AG09319 (cell line): Measurements from ENCODE around the gene CLASP1.
"Not testable (repeated sequence)": the region's sequence is repeated elsewhere in the genome, so short reads cannot be mapped to it uniquely, and the experiment has no call there.

Source experiments
- DNase-seq: peaks from one replicate; pipeline ENCODE4 v3.0.0-alpha.2; 2010; ENCODE audit warnings: low read depth; ENCODE audit errors: extremely low read depth
- CTCF ChIP-seq: IDR thresholded peaks from 2 replicates; pipeline ENCODE4 v1.5.1; 2011; ENCODE audit warnings: low read depth, mild to moderate bottlenecking, inconsistent platforms, low read length, moderate library complexity

The CLASP1 gene

GRCh38 chr2:121564905-121565304 is 84.4 kb downstream of the CLASP1 start:
- DNase-seq = no peak
- TF ChIP-seq CTCF = no peak

- not testable (repeated sequence) for DNase-seq
Observed at GRCh38 chr2:121563754-121564153, 85.5 kb downstream of the CLASP1 start.

DNA sequence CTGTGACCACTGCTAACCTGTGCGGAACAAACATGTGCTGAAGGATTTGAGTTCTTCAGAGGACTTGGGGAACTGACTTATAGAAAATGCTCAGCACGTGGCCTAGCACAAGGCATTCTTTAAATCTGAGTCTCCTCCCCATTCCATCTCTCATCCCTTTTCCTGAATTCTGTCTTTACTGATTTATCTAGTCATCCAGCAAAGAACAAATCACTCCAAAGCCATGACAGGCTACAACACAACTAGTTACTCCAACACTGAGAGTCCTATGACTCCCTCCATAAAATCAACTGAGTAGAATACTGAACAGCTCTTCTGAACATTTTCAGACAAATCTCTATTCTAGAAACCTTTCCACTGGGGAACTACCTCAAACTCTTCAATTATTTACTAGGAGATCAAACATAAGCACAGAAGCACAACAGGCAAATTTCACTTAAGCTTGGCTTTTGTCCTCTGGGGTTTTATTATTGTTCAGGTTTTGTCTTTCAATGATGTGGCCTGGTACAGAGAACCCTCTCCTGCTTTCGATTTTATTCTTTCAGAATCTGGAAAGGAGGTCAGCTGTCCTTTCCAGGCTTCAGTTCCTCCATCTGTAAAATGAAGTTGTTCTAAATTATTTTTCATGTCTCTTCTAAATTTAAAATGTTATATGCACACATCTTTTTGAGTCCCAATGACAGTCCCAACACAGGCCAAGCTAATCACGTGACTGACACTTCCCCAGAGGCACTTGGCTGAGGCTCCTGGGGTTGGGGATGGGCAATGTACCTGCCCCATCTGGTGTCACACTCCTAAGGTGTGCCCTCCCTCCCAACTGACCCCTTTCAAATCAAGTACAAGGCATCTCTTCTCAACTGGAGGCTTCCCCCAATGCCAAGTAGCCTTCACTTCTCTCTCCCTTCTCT is 86.7 kb downstream of the CLASP1 start:
- TF ChIP-seq CTCF = no peak
- no peak for DNase-seq

DNA sequence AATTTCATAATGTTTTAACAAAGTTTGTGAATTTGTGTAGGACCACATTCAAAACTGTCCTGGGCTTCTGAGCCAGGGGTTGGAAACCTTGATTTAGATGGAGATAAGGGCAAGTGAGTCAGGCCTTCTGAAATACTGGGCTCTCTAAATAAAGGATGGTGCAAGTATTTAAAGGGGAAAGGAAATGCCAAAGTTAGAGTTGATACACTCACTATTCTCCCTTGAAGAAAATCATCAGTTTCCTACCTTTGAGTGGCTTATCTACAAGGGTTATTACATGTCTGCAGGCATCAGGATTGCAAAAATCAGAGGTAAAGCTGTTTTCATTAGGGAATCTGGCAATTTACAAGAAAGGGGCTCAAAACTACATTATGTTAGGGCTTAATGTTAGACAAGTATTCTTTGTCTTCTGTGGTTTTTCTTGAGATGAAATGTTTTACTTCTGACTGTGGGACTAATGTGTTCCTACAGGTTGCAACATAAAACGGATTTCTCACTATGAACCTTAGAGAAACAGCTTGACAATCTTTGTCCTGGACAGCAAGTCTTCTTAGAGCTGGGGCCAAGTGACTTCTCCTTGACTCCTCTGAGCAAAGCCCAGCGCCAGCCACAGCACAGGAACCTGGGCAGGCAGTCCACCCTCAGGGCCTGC is 87.5 kb downstream of the CLASP1 start:
- no peak for TF ChIP-seq CTCF
- DNase-seq = peak; percentile 12

- no peak for DNase-seq
- TF ChIP-seq CTCF = no peak
Observed at GRCh38 chr2:121558329-121558728, 90.9 kb downstream of the CLASP1 start.

DNA sequence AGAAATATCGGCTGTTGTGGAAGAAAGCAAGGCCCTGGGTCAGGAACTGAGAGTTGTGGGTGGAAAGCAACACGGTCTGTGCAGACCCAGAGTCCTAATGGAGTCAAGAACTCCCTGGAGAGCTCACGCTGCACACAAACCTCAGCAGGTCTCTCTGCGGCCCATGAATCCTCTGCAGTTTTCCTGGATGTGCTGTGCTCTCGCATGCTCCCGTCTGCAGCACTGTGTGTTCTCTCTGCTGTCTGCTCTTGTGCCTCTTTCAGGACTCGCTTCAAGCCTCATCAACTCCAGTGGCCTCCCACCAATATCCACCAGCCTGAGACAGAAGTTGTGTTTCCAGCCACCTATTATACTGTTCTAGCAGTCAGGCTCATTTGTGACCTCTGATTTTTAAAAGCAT is 94.3 kb downstream of the CLASP1 start:
- no peak for DNase-seq
- no peak for TF ChIP-seq CTCF

- DNase-seq = not testable (repeated sequence)
Observed at GRCh38 chr2:121552477-121553180, 96.6 kb downstream of the CLASP1 start.

- no peak for TF ChIP-seq CTCF
- no peak for DNase-seq
Observed at GRCh38 chr2:121550669-121551068, 98.6 kb downstream of the CLASP1 start.
